Thoracic aorta (tissue), 2 donors: ENCODE results near the gene SULF2. TPM values are rescaled to one million over a fixed set of nuclear protein-coding genes. Genes with fewer than 3 reads are reported as not detected.
"Not testable (repeated sequence)": the region's sequence is repeated elsewhere in the genome, so short reads cannot be mapped to it uniquely, and the experiment has no call there.

Experiments
- ATAC-seq: fragments of 150-250 bp; one replicate; pipeline ENCODE4 v1.8.0; 2017; ENCODE audit warnings: low read depth; ENCODE audit not compliant: insufficient number of reproducible peaks, low FRiP score
- DNase-seq: peaks from one replicate; pipeline ENCODE4 v3.0.0-alpha.2; 2020; ENCODE audit warnings: low spot score
- H3K27ac ChIP-seq, 2 donors: fragments of 200-600 bp; sonication (generic); 1 replicate in 1 of 2; 2 replicates in 1 of 2; pipeline ENCODE4 v1.5.1; 2016; ENCODE audit warnings: mild to moderate bottlenecking in 2 of 2, moderate library complexity in 2 of 2
- H3K27me3 ChIP-seq: fragments of 200-600 bp; sonication (generic); replicated peaks from 2 replicates; pipeline ENCODE4 v1.6.0; 2016; ENCODE audit warnings: mild to moderate bottlenecking; ENCODE audit not compliant: insufficient read depth
- H3K36me3 ChIP-seq: fragments of 200-600 bp; sonication (generic); one replicate; pipeline ENCODE4 v1.5.1; 2016
- H3K4me1 ChIP-seq, 2 donors: fragments of 200-600 bp; sonication (generic); 1 replicate in 1 of 2; 2 replicates in 1 of 2; pipeline versions ENCODE4 v1.5.1 to v1.6.0; 2016; ENCODE audit warnings: low read depth in 2 of 2, mild to moderate bottlenecking in 1 of 2; ENCODE audit not compliant: control insufficient read depth in 1 of 2
- H3K4me3 ChIP-seq: fragments of 200-600 bp; sonication (generic); 2 replicates; pipeline ENCODE4 v1.5.1; 2016; ENCODE audit warnings: mild to moderate bottlenecking
- H3K9me3 ChIP-seq: fragments of 200-600 bp; sonication (generic); 2 replicates; pipeline ENCODE4 v1.5.1; 2016
- CTCF ChIP-seq: fragments of 200-600 bp; sonication (generic); IDR thresholded peaks from one replicate; pipeline ENCODE4 v1.5.1; 2019; ENCODE audit warnings: antibody characterized with exemption
- total RNA-seq, 2 donors: library from RNA; depleted of rRNA; stranded (reverse); fragments of >200 nt; gene quantifications; one replicate each; pipeline versions ENCODE4 v1.1.0 to v1.2.3, GENCODE V29; 2016

Gene SULF2
- total RNA-seq, 2 donors from 2014 or later, result 39.0 to 53.9 TPM

- H3K36me3 ChIP-seq, result no peaks in the 10 kb centered on the region
- ATAC-seq (no peak), DNase-seq (no peak)
- peaks cover 0 to 21% of the 10 kb centered on the region in 2 donors for H3K4me1 ChIP-seq
- H3K27me3 ChIP-seq, result no peaks in the 10 kb centered on the region
- no peak overlapping the region for H3K4me3 ChIP-seq
- no peaks in the 10 kb centered on the region for H3K9me3 ChIP-seq
- no peak for TF ChIP-seq CTCF
- H3K27ac ChIP-seq, result no peak overlapping the region
Measured at GRCh38 chr20:47796971-47797370, 11.7 kb upstream of the SULF2 start.

GRCh38 chr20:47795214-47795907 lies 10.1 kb upstream of the SULF2 start:
- ATAC-seq (no peak), DNase-seq (peak; percentile 56)
- Histone ChIP-seq H3K4me3 (no peak overlapping the region), H3K4me1 (peaks cover 3 to 28% of the 10 kb centered on the region in 2 donors), H3K27ac (peak overlapping the region in 1 of 2 donors; percentile 9), H3K9me3 (no peaks in the 10 kb centered on the region), H3K27me3 (no peaks in the 10 kb centered on the region), H3K36me3 (no peaks in the 10 kb centered on the region)
- no peak for TF ChIP-seq CTCF

- ATAC-seq, H3K27ac ChIP-seq, DNase-seq, H3K4me3 ChIP-seq, H3K36me3 ChIP-seq, H3K9me3 ChIP-seq, H3K27me3 ChIP-seq: not testable (repeated sequence)
- peaks cover 3 to 28% of the 10 kb centered on the region in 2 donors for H3K4me1 ChIP-seq
Measured at GRCh38 chr20:47794264-47794663, 9.0 kb upstream of the SULF2 start.

- Histone ChIP-seq H3K9me3 (no peaks in the 10 kb centered on the region), H3K36me3 (no peaks in the 10 kb centered on the region), H3K27ac (peak overlapping the region; percentile 9 to 46), H3K4me1 (peaks cover 3 to 28% of the 10 kb centered on the region in 2 donors), H3K27me3 (no peaks in the 10 kb centered on the region), H3K4me3 (no peak overlapping the region)
- DNase-seq (peak; percentile 82), ATAC-seq (peak; percentile 76)
- TF ChIP-seq CTCF, result no peak
Measured at GRCh38 chr20:47792021-47792618, 6.8 kb upstream of the SULF2 start.

- peaks cover 3 to 28% of the 10 kb centered on the region in 2 donors for H3K4me1 ChIP-seq
- TF ChIP-seq CTCF, result no peak
- no peak for ATAC-seq
Measured at GRCh38 chr20:47791084-47791599, 5.9 kb upstream of the SULF2 start.

More at GRCh38 chr20:47791084-47791599, 5.9 kb upstream of the SULF2 start:
- Histone ChIP-seq H3K4me3 (no peak overlapping the region), H3K27ac (peak overlapping the region in 1 of 2 donors; percentile 46), H3K27me3 (no peaks in the 10 kb centered on the region), H3K36me3 (no peaks in the 10 kb centered on the region), H3K9me3 (no peaks in the 10 kb centered on the region)
- DNase-seq, result no peak
